ENCODE results near the gene PARP16. TPM values are rescaled to one million over a fixed set of nuclear protein-coding genes. Genes with fewer than 3 reads are reported as not detected.

PARP16 gene
- total RNA-seq, 1 donor from 2014 or later: 2.8 TPM

DNA sequence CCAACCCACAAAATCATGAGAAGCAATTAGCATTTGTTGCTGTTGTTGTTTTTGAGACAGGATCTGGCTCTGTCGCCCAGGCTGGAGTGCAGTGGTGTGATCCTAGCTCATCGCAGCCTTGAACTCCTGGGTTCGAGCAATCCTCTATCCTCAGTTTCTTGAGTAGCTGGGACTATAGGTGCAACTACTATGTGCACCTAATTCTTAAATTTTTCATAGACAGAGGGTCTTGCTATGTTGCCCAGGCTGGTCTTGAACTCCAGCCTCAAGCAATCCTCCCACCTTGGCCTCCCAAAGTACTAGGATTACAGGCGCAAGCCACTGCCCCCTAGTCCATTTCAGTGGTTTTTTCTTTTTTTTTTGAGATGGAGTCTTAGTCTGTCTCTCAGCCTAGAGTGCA lies 18.3 kb downstream of the PARP16 start:
- Mint-ChIP-seq H3K4me1 (ENCODE audit: unreplicated experiment) (no peaks in the 10 kb centered on the region), H3K4me3 (ENCODE audit: unreplicated experiment) (no peak overlapping the region), H3K27me3 (ENCODE audit: unreplicated experiment) (no peaks in the 10 kb centered on the region), H3K27ac (ENCODE audit: unreplicated experiment) (no peak overlapping the region), H3K9me3 (ENCODE audit: unreplicated experiment) (no peaks in the 10 kb centered on the region), H3K36me3 (ENCODE audit: low read depth, unreplicated experiment) (no peaks in the 10 kb centered on the region)
- no peak for DNase-seq (ENCODE audit: low spot score)
- TF ChIP-seq CTCF (IDR thresholded peaks at IDR 0.05; ENCODE audit: unreplicated experiment): no peak

DNA sequence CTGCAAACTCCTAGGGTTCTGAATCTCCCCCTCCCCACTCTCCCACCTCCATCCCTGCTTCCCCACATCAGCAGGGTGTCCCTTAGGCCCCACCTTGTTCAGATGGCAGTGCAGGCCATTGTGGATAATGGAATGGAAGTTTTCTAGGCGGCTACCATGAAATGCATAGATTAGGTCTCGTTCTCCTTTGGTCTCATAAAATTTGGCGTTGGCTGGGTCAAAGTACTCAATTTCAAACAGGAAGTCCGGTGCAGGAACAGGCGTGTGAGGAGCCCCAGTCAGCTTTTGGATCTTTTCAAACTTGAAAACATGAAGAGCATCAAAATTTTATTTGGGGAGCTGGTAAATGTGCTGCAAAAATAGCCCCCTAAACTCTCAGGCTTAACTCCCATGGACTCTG lies 20.2 kb downstream of the PARP16 start:
- no peaks in the 10 kb centered on the region for H3K36me3 Mint-ChIP-seq (ENCODE audit: low read depth, unreplicated experiment)
- no peak for DNase-seq (ENCODE audit: low spot score)
- no peak overlapping the region for H3K4me3 Mint-ChIP-seq (ENCODE audit: unreplicated experiment)
- no peaks in the 10 kb centered on the region for H3K27me3 Mint-ChIP-seq (ENCODE audit: unreplicated experiment)
- H3K4me1 Mint-ChIP-seq (ENCODE audit: unreplicated experiment): no peaks in the 10 kb centered on the region
- H3K27ac Mint-ChIP-seq (ENCODE audit: unreplicated experiment): no peak overlapping the region
- no peak for TF ChIP-seq CTCF (IDR thresholded peaks at IDR 0.05; ENCODE audit: unreplicated experiment)
- H3K9me3 Mint-ChIP-seq (ENCODE audit: unreplicated experiment): no peaks in the 10 kb centered on the region

GRCh38 chr15:65264863-65265430 lies 21.7 kb downstream of the PARP16 start:
- DNase-seq (ENCODE audit: low spot score): no peak
- H3K9me3 Mint-ChIP-seq (ENCODE audit: unreplicated experiment): no peaks in the 10 kb centered on the region
- no peaks in the 10 kb centered on the region for H3K27me3 Mint-ChIP-seq (ENCODE audit: unreplicated experiment)
- H3K27ac Mint-ChIP-seq (ENCODE audit: unreplicated experiment): no peak overlapping the region
- H3K4me3 Mint-ChIP-seq (ENCODE audit: unreplicated experiment): no peak overlapping the region
- no peak for TF ChIP-seq CTCF (IDR thresholded peaks at IDR 0.05; ENCODE audit: unreplicated experiment)
- H3K4me1 Mint-ChIP-seq (ENCODE audit: unreplicated experiment): no peaks in the 10 kb centered on the region
- H3K36me3 Mint-ChIP-seq (ENCODE audit: low read depth, unreplicated experiment): no peaks in the 10 kb centered on the region

DNA sequence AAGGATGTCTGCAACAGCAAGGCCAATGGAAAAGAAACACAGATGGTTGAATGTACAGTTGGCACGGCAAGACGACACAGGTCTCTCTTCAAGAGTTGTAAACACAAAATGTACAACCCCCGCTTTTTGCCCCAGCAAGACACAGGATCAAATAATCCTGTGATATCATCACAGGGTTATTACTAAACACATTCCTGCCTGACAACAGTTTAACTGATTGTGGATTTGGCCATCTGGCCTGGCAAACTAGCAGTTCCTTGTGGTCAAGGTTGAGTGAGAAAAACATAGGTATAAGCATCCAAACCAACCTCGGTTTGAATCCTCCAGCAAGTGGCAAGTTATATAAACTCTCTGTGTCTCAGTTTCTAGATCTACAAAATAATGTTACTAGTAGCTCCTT lies 23.4 kb downstream of the PARP16 start:
- Mint-ChIP-seq H3K27ac (ENCODE audit: unreplicated experiment) (no peak overlapping the region), H3K4me3 (ENCODE audit: unreplicated experiment) (no peak overlapping the region)

More for the DNA sequence above, 23.4 kb downstream of the PARP16 start:
- Mint-ChIP-seq H3K9me3 (ENCODE audit: unreplicated experiment) (no peaks in the 10 kb centered on the region), H3K27me3 (ENCODE audit: unreplicated experiment) (no peaks in the 10 kb centered on the region), H3K36me3 (ENCODE audit: low read depth, unreplicated experiment) (no peaks in the 10 kb centered on the region), H3K4me1 (ENCODE audit: unreplicated experiment) (no peaks in the 10 kb centered on the region)
- no peak for TF ChIP-seq CTCF (IDR thresholded peaks at IDR 0.05; ENCODE audit: unreplicated experiment)
- no peak for DNase-seq (ENCODE audit: low spot score)
